Breast epithelium (tissue), 3 donors: ENCODE data around the gene DNAI1.

Source experiments
- POLR2AphosphoS5 ChIP-seq, 3 donors: sonication (generic); formaldehyde crosslinking; IDR thresholded peaks; one replicate each; pipeline ENCODE4 v1.6.1; 2017; ENCODE audit warnings: antibody characterized with exemption in 3 of 3
- TF ChIP-seq, protein P1 (sequence below), 3 donors: fragments of 450-650 bp; IDR thresholded peaks; one replicate each; pipeline ENCODE4 v1.5.1; 2016 to 2017; ENCODE audit warnings: antibody characterized with exemption in 3 of 3, mild to moderate bottlenecking in 3 of 3, moderate library complexity in 3 of 3

GRCh38 chr9:34413231-34413852 lies 45.3 kb upstream of the DNAI1 start:
- TF ChIP-seq, protein P1, sequence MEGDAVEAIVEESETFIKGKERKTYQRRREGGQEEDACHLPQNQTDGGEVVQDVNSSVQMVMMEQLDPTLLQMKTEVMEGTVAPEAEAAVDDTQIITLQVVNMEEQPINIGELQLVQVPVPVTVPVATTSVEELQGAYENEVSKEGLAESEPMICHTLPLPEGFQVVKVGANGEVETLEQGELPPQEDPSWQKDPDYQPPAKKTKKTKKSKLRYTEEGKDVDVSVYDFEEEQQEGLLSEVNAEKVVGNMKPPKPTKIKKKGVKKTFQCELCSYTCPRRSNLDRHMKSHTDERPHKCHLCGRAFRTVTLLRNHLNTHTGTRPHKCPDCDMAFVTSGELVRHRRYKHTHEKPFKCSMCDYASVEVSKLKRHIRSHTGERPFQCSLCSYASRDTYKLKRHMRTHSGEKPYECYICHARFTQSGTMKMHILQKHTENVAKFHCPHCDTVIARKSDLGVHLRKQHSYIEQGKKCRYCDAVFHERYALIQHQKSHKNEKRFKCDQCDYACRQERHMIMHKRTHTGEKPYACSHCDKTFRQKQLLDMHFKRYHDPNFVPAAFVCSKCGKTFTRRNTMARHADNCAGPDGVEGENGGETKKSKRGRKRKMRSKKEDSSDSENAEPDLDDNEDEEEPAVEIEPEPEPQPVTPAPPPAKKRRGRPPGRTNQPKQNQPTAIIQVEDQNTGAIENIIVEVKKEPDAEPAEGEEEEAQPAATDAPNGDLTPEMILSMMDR (IDR thresholded peaks at IDR 0.05) = no peak
- TF ChIP-seq POLR2AphosphoS5 (IDR thresholded peaks at IDR 0.05) = no peak
